DND-41 (cell line): ENCODE measurements around the gene GOLGB1.

ENCODE experiments used
- EZH2 ChIP-seq: IDR thresholded peaks from 3 replicates; pipeline ENCODE4 v1.6.1; 2012; ENCODE audit warnings: borderline replicate concordance, low read depth, mild to moderate bottlenecking, moderate library complexity, low read length, inconsistent platforms; ENCODE audit not compliant: severe bottlenecking
- TF ChIP-seq, protein P1 (sequence below): IDR thresholded peaks from 2 replicates; pipeline ENCODE4 v1.5.1; 2012; ENCODE audit warnings: borderline replicate concordance, low read length, moderate library complexity, mild to moderate bottlenecking; ENCODE audit not compliant: poor library complexity, severe bottlenecking; ENCODE audit errors: extremely low read depth

GRCh38 chr3:121737644-121738043 lies 11.9 kb downstream of the GOLGB1 start:
- TF ChIP-seq, protein P1, sequence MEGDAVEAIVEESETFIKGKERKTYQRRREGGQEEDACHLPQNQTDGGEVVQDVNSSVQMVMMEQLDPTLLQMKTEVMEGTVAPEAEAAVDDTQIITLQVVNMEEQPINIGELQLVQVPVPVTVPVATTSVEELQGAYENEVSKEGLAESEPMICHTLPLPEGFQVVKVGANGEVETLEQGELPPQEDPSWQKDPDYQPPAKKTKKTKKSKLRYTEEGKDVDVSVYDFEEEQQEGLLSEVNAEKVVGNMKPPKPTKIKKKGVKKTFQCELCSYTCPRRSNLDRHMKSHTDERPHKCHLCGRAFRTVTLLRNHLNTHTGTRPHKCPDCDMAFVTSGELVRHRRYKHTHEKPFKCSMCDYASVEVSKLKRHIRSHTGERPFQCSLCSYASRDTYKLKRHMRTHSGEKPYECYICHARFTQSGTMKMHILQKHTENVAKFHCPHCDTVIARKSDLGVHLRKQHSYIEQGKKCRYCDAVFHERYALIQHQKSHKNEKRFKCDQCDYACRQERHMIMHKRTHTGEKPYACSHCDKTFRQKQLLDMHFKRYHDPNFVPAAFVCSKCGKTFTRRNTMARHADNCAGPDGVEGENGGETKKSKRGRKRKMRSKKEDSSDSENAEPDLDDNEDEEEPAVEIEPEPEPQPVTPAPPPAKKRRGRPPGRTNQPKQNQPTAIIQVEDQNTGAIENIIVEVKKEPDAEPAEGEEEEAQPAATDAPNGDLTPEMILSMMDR, result no peak
- TF ChIP-seq EZH2, result no peak
